Glomerular endothelial cell (primary cell): ENCODE data around the gene NFKBIE. TPM values are rescaled to one million over a fixed set of nuclear protein-coding genes. Genes with fewer than 3 reads are reported as not detected.

ENCODE experiments used
- DNase-seq: peaks from one replicate; pipeline ENCODE4 v3.0.0-alpha.2; 2011; ENCODE audit warnings: low read depth, low spot score; ENCODE audit errors: extremely low read depth
- total RNA-seq: library from RNA; depleted of rRNA; stranded (reverse); fragments of >200 nt; gene quantifications from 2 replicates; pipeline ENCODE4 v1.2.3, GENCODE V29; 2015

The NFKBIE gene
- total RNA-seq, 1 donor from 2014 or later, result 56.9 TPM

DNA sequence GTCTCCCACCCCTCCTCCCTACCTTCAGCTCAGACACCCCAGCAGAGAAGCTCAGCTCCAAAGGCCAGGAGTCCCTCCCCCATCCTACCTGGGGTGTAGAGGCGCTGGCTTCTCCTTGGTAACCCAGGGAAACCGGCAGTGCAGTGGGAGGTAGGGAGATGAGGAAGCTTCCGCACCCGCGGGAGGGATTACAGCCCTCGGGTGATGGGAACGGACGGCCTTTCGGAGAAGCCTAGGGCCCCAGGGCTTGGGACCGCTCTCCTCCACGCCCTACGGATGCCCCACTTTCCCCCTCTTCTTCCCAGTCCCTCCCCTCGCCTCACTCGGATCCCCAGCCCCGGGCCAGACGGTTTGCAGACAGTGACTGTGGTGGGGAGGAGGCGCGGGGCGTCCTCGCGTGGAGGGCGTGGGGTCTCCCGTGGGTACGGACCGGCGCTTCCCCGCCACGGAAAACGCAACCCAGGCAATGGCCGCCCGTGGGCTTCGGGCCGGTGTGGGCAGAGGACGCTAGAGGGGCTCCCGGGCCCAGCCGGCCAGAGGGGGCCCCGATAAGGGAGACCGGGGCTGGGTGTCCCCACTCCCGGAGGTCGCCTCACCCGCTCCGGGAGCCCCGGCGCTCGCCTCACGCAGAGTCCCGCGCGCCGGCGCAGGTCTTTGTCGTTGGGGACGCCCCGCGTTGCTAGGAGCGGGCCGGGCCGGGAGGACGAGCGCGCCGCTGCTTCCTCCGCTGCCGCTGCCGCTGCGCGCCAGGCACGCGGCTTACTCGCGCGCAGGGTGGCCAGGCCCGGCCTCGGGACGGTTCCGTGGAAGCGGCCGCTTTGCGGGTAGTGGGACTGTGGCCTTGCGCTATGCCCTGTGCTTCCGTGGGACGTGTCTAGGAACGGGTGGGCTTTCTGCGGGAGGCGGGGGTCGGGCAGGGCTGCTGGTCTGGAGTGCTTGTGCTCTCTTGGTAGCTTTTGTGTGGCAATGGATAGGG, 32.0 kb upstream of the NFKBIE start:
- no peak for DNase-seq

DNA sequence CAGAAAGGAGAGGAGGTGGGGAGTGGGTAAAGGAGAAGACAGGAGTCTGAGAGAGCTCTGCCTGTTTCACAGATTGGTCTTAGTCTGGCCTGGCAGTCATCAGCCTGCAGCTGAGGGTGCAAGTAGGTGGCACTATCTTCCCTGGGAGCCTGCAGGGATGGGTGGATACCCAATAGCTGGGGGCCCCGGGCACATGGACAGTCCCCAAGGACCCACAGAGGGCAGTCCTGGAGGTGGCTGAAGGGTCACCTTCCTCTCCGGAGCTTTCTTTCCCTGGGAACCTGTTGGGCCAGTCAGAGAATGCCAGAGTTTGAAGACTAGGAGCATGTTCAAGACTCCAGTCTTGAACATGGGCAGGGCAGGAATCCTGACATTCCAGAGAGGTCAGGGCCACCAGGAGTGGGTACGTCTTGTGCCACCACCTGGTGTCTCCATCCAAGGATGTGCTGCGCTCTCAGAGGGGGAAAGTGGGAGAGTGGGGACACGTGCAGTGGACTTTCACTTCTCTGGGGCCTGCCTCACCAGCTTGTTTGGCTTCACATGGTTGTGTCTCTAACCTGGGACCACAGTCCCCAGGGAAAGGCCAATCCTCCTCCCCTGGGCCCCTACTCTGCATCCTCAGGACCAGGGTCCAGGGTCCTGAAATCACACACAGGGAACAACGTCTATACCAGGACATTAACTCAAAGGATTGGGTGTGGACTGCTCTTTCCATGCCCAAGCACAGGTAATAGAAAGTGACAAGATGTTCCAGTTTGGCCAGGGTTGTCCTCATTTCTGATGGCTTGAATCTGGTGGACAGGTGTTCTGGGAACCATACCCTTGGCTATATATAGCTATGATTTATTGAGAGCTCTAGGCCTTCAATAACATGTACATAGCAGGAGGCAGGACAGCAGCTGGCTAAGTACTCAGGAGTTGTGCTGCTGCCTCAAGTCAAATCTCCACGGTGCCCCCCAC, 29.8 kb upstream of the NFKBIE start:
- no peak for DNase-seq

DNA sequence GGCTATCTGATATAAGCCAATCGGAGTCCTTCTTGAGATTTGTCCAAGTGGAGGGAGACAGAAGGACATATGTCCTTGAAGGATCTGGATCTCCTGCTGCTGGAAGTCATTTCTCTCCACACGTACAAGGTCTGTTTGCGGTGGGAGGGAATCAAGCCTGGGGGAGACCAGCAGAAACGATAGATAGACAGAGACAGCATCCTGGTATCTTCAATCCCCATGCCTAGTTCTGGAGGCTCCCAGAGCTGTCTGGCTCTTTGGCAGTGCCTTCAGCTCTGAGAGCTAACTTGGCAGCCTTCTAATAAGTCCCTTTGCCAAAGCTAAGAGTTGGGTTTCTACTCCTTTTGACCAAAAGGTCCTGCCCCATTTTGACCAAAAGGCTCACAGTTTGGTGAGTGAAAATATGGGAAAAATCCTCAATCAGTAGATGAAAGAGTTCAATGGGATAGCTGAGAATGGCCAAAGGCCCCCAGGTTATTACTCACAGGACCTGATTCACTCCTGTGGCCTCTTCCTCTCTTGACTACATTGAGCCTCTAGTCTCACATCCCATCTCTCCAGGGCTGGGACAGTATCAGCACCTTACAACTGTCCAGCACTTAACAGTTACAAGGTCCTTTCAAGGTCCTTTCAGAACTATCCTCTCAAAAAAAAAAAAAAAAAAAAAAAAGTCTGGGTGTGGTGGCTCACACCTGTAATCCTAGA, 27.5 kb upstream of the NFKBIE start:
- no peak for DNase-seq

DNA sequence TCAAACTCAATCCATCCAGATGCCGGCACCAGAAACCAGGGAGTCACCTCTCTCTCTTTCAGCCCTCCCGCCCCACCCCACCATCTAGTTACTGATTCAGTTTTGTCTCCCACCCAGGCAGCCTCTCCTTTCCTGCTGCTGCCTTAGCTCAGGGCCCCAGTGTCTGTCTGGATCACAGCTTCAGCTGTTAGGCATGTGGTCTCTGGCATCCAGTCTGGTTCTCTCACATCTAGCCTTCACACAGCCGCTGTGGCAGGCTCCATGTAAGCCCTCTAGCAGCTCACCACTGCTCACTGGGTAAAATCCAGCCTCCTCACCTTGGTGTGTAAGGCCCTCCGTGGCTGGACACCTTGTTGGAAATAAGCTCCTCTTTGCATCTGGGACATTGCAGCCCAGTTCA, 26.5 kb upstream of the NFKBIE start:
- DNase-seq, result no peak

DNA sequence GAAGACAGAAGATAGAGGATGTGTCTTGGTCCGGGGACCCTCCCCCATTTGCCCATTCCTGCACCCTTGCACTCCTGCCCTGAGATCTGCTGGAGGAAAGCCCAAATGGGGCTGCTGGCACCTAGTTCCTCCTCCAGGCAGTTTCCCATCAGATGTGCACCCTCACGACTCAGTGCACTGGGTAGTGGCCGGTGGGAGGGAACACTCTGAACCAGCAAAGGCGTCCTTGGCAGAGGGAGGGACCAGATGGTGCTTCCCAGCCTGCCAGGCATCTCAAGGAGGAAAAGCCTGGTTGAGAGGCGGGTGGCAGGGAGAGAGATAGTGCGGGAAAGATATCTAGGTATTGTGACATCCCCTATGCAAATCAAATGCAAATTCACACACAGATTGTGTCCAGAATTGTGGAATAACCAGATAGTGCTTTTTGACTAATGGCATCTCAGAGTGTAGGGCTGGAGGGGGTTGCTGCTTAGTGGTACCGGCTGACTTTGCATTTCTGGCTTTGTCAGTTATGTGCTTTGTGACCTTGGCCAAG, 24.4 kb upstream of the NFKBIE start:
- no peak for DNase-seq

DNA sequence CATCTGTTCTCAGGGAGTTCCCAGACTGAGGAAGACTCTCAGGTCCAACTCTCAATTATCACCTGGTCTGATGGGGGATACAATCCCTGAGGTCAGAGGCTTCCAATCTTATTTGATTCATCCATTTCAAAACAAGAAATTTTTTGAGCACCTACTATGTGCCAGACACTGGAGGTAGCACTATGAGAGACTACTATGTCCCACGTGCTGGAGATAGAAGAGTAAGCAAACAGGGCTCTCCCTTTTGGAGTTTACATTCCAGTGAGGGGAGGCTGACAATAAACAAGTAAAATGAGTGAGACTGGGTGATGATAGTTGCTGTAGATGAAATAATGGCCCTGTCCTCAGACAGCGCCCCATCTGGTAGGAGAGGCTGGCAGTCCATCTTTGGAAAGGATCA, 21.4 kb upstream of the NFKBIE start:
- no peak for DNase-seq

DNA sequence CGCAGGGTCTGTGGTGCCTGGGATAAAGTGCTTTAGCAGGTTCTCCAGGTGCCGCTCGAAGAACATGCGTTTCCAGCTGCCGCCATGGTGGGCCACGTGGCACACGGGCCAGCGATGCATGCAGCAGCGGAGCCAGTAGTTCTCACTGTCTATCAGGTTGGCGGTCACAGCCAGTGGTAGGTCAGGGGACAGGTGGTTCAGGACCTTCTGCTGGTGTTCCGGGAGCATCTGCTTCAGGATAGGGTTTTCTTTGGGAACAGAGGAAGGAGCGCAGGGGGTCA, 20.9 kb upstream of the NFKBIE start:
- no peak for DNase-seq

DNA sequence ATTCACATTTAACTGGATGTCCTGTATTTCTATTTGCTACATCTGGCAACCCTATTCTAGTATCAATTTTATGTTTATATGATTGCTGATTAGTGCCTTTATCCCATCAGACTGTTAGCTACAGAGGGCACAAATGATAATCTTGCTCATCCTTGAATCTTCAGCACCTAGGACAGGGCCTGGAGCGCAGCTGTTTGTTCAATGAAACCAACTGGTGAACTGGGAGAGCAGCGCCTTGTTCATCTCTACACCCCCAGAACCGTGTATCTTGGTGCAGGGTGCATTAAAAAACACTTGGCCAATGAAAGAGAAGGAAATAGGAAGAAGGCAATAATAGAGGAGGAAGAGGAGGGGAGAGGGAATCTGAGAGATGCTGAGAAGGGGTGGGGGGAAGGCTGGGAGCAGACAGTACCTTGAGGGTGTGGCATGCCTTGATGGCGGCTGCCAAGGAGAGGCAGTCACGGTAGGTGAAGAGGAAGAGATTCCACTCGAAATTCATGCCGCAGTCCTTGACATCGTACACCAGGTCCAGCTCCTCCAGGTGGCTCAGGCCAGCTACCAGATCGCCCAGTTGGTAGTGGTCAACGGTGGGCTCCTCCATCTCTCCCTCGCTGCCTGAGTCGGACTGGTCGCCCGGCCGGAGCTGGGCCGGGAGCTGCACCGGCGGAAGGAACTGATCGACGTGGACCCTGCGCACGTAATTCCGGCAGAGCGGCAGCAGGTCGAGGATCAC, 20.4 kb upstream of the NFKBIE start:
- no peak for DNase-seq

DNA sequence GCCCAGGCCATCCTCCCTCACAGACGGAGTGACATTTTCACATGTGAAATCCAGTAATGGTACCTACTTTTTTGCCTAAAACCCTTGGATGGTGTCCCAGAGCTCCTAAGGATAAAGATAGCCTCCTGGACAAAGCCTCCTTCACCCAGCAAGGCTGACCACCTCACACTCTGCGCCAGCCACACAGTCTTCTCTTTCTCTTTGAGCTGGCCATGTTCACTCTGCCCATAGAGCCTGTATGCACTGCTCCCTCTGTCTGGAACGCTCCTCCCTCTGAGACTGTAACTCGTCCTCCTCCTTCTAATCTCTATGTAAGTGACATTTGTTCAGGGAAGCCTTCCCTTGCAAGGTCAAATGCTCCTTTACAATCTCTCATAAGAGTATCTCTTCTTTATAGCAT, 19.5 kb upstream of the NFKBIE start:
- DNase-seq, result no peak

DNA sequence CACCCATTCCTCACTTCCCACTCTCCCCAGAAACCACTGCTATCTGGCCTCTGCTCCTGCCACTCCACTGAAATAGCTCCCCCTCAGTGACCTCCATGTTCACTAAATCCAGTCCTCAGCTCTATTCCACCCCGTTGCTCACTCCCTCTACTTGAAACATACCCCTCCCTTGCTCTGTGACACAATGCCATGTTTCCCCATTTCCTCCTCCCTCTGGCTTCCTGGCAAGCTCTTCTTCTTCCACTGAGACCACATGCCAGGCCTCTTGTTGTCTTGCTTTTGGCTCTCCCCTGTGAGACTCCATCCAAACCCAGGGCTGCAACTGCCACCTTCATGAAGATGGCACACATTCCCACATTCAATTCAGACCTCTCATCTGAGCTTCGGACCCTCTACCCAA, 18.8 kb upstream of the NFKBIE start:
- no peak for DNase-seq

DNA sequence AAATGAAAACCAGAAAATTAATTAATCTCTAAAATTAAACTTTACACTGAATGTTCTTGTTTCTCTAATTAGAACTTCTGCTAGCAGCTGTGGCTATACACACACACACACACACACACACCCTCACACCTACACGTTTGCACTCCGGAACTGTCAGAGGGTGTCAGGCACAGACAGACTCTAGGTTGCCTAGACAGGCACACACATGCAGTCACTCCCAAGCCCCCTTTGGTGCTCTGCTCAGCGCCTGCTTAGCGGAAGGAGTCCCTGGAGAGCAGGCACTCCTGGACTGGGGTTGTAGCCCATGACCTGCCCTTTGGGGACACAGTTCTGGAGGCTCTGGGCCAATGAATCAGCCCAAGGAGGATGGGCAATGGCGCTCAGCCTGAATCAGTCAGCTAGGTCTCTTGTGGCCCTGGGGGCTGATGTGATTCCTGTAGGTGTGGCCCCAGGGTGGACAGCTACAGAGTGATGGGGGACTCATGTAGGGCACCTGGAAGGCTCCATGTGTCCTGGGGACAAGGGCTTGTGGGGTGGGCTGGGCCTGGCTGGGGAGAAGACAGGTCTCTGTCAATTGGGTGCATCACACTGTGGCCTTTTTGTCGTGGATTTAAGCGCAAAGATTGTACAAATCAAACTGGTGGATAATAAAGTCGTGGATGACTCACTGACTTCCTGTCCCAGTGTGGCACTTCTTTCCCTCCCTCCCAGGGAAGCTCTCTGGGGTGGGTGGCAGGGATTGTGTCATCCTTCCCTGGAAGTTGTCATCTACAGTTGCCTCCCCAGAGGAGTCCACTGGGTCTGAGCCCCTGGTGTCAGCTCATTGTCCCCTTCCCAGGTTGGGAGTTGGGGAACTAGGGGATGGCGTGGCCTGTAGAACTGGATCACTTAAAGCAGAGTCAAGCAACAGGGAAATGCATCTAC, 13.7 kb upstream of the NFKBIE start:
- no peak for DNase-seq

DNA sequence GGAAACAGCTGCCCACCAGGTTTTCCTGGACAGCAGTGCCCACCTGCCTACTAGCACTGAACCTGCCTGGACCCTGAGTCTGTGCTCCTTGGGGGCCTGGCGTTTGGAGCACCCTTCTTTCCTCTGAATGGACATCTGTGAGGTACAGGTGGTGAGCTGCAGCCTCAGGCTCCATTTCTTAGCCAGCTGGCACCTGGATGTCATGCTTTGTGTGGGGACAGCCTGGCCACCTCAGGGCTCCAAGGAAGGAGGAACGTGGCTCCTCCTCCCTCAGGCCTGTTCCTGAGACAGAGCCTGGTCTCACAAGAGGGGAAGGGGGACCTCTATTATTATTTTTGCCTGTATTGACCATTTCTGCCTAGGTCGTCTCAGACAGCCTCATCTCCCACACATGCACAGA, 13.0 kb upstream of the NFKBIE start:
- DNase-seq, result no peak

DNA sequence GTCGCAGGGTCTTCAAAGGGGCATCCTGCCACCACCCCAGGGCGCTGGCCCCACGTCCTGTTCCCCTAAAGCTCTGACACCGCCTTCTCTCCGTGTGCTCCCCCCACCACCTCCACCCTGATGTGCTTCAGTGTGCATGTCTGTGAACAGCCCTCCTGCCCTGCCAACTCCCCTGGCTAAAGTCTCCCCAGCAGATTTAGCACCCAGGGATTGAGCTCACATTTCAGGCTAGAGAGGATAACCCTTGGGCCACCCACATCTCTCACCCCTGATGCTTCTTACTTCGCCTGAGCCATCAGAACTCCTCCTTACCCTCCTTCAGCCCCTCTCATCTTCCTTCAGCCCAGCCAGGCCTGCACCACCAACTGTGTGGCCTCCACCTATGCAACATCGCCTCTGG, 12.4 kb upstream of the NFKBIE start:
- no peak for DNase-seq

DNA sequence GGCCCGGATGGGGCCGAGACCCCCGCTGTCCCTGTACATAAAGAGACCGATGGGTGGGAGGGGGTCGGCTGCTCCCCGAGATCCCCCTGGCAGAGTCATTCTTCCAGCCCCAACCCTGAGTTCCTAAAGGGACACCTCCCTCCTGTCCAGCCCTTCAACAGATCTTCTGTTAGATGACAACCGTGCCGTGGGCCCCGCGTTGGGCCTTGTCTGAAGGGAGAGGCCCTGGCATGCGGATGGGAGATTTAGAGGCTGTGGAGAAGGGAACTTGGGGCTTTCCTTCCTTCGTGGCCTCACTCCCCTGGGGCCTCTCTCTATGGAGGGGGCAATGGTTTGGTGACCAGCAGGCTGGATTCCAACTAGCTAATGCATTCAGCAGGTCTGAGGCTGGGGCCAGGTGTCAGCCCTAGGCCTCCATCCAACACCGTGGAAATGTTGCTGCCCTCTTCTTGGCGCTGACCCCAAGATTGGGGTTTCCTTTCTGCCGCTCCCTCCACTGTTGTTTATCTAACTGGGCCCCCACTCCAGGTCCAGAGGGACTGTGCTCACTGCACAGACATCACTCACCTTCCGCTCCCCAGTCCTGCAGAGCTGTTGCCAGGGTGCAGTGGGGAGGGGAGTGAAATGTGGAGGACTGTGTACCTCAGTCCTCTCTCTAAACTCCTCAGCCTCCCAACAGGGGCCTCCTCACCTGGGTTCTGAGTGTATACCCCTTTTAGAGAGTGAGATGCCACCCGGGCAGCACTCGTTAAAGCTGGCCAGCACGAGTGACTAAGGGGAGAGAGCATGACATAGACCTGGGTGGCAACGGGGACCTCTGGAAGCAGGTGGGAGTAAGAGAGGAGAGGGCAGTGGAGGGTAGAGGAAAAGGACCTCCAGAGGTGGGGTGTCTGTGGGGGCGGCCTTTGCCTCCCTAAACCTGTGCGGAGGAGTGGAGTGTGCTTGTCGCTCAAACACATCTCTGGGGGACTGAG, 11.6 kb upstream of the NFKBIE start:
- DNase-seq, result no peak

DNA sequence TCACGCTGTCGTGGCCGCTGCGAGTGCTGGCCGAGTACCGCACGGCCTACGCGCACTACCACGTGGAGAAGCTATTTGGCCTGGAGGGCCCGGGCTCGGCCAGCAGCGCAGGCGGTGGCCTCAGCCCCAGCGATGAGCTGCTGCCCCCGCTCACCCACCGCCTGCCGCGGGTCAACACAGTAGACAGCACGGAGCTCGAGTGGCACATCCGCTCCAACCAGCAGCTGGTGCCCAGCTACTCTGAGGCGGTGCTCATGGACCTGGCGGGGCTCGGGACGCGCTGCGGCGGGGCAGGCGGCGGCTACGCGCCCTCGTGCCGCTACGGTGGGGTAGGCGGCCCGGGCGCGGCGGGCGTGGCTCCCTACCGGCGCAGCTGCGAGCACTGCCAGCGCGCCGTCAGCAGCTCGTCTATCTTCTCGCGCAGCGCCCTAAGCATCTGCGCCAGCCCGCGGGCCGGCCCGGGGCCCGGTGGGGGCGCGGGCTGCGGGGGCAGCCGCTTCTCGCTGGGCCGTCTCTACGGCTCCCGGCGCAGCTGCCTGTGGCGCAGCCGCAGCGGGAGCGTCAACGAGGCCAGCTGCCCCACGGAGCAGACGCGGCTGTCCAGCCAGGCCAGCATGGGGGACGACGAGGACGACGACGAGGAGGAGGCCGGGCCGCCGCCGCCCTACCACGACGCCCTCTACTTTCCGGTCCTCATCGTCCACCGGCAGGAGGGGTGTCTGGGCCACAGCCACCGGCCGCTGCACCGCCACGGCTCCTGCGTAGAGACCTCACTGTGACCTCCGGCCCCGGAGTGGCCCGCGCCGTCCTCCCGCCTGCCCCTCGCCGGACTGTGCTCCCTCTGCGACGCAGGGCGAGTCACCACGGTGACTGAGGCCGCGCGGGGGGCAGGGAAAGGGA, 10.6 kb upstream of the NFKBIE start:
- no peak for DNase-seq

DNA sequence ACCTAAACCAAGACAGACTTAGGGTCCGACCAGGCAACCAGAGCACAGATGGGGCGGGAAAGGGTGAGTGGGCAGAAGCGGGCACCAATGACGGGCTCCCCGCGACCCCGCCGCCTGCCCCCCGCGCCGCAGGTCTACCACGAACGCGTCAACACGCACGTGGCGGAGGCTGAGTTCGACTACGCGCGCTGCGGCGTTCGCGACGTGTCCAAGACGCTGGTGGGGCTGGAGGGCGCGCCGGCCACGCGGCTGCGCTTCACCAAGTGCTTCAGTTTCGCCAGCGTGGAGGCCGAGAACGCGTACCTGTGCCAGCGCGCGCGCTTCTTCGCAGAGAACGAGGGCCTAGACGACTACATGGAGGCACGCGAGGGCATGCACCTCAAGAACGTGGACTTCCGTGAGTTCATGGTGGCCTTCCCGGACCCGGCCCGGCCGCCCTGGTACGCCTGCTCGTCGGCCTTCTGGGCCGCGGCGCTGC, 10.0 kb upstream of the NFKBIE start:
- no peak for DNase-seq

DNA sequence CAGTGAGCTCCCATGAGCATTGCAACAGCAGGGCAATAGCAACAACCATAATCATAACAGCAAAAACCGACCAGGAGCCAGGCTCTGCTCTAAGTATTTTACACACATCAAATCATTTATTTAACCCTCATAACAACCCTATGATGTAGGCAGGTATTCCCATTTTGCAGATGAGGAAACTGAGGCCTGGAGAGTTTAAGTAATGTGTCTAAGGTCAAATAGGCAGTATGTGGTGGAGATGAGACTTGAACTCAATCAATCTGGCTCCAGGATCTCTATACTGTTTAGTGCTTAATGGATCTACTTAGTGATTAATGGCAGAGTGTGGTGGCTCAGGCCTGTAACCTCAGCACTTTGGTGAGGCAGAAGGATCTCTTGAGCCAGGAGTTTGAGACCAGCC, 8.3 kb upstream of the NFKBIE start:
- no peak for DNase-seq
